ENCODE measurements around the gene CEP63. TPM values are rescaled to one million over a fixed set of nuclear protein-coding genes. Genes with fewer than 3 reads are reported as not detected.
"Not testable (repeated sequence)": the region's sequence is repeated elsewhere in the genome, so short reads cannot be mapped to it uniquely, and the experiment has no call there.

The CEP63 gene
- total and polyA plus RNA-seq, 9 of the 15 experiments (the other 6 are each of a cell fraction or from before 2014, with no cell fraction given) = 5.1 to 17.8 (median 10.6) TPM

DNA sequence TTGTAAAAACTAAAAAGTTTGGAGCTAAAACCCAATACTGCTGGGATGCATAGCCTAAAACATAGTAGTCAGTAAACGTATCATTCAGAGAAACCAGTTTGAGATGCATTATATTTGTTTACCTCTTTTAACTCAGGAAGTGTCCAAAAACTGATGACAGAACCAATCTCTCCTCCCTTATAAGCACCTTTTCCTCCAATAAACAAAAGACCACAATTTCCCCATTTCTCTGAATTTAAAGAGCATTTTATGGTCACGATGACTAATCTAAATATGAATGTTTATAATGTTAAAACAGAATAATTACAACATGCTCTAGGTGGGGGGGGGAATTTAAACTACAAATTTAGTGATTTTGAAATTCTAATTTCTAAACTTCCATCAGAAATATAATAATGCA, 58.5 kb downstream of the CEP63 start:
- Histone ChIP-seq H3K9me1 (ENCODE audit: control insufficient read depth, insufficient read depth, low read length) (no peaks in the 10 kb centered on the region), H3K79me2 (ENCODE audit: control insufficient read depth, insufficient read depth, low read length) (no peaks in the 10 kb centered on the region), H3K4me1 (replicated peaks in 1 of 2; ENCODE audit: control insufficient read depth in 2 of 2, insufficient read depth in 2 of 2, low read length in 2 of 2) (no peaks in the 10 kb centered on the region), H4K20me1 (replicated peaks; ENCODE audit: control insufficient read depth, insufficient read depth, low read length) (no peaks in the 10 kb centered on the region), H3K27ac (ENCODE audit: extremely low read depth, low read depth, low read length) (no peak overlapping the region), H3K9me3 (replicated peaks; ENCODE audit: control insufficient read depth, insufficient read depth, low read depth, low read length) (no peaks in the 10 kb centered on the region), H3K27me3 (ENCODE audit: control insufficient read depth in 2 of 2, insufficient read depth in 2 of 2, low read length in 2 of 2) (no peaks in the 10 kb centered on the region), H3K9ac (ENCODE audit: insufficient read depth in 1 of 2, low read depth in 2 of 2, low read length in 2 of 2) (no peak overlapping the region), H2AFZ (ENCODE audit: low read depth, low read length) (no peak overlapping the region), H3K4me3 (no peak overlapping the region), H3K4me2 (ENCODE audit: insufficient read depth, low read length) (no peak overlapping the region), H3K36me3 (ENCODE audit: control insufficient read depth, insufficient read depth, low read length) (no peaks in the 10 kb centered on the region)
- ATAC-seq (no peak), FAIRE-seq (no peak), DNase-seq (ENCODE audit: extremely low read depth in 1 of 4, low spot score in 3 of 4) (no peak)
- TF ChIP-seq EZH2 (IDR thresholded peaks at IDR 0.05; ENCODE audit: borderline replicate concordance, low read depth, low read length) (no peak), ZNF3 (CRISPR knock-in tag; IDR thresholded peaks at IDR 0.05) (no peak), ZBTB43 (CRISPR knock-in tag; IDR thresholded peaks at IDR 0.05) (no peak), DEAF1 (CRISPR knock-in tag; IDR thresholded peaks at IDR 0.05) (no peak), ZNF79 (CRISPR knock-in tag; IDR thresholded peaks at IDR 0.05; ENCODE audit: low read depth) (no peak), ZNF263 (CRISPR knock-in tag; IDR thresholded peaks at IDR 0.05; ENCODE audit: borderline replicate concordance) (no peak), ZMIZ1 (IDR thresholded peaks at IDR 0.05; ENCODE audit: low read depth in 2 of 2, low read length in 2 of 2) (no peak), TAF15 (IDR thresholded peaks at IDR 0.05; ENCODE audit: low read depth, low read length) (no peak), THRAP3 (IDR thresholded peaks at IDR 0.05; ENCODE audit: borderline replicate concordance) (no peak)
- ChIA-PET POLR2A (interaction anchor here (1.3 kb wide), 1 partner anchor 9 kb away, joined by 3 read pairs; no protein-coding TSS in a partner anchor), CTCF (ENCODE audit: low intra/inter-chr PET ratio) (no interaction called here)
- no TSS peak for BruUV-seq (replicated peaks)
- 21% methylated on average over 2 of the region's 2 CpGs for WGBS (ENCODE audit: insufficient coverage, low coverage, missing lambda C conversion rate)
- in situ Hi-C loops (cut with MboI) = no loop called here
- intact Hi-C loops (cut with micrococcal nuclease) = no loop called here

DNA sequence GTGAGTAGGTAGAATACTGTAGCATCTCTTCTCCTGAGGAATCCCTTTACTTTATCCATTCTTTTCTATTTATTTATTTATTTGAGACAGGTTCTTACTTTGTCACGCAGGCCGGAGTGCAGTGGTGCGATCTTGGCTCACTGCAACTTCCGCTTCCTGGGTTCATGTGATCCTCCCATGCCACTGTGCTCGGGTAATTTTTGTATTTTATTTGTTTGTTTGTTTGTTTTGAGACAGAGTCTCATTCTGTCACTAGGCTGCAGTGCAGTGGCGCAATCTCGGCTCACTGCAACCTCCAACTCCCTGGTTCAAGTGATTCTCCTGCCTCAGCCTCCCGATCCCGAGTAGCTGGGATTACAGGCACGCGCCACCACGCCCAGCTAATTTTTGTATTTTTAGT, 58.9 kb downstream of the CEP63 start:
- in situ Hi-C loops (cut with MboI) = not testable (repeated sequence)

More for the DNA sequence above, 58.9 kb downstream of the CEP63 start:
- H3K27me3 ChIP-seq (ENCODE audit: control insufficient read depth in 2 of 2, insufficient read depth in 2 of 2, low read length in 2 of 2); DNase-seq (ENCODE audit: extremely low read depth in 1 of 4, low spot score in 3 of 4); FAIRE-seq; H3K9me3 ChIP-seq (replicated peaks; ENCODE audit: control insufficient read depth, insufficient read depth, low read depth, low read length); CTCF ChIA-PET (ENCODE audit: low intra/inter-chr PET ratio); BruUV-seq (replicated peaks); H4K20me1 ChIP-seq (replicated peaks; ENCODE audit: control insufficient read depth, insufficient read depth, low read length); H3K27ac ChIP-seq (ENCODE audit: extremely low read depth, low read depth, low read length); H3K4me2 ChIP-seq (ENCODE audit: insufficient read depth, low read length); H3K4me3 ChIP-seq; ATAC-seq; H3K36me3 ChIP-seq (ENCODE audit: control insufficient read depth, insufficient read depth, low read length); H3K9me1 ChIP-seq (ENCODE audit: control insufficient read depth, insufficient read depth, low read length); H2AFZ ChIP-seq (ENCODE audit: low read depth, low read length); H3K4me1 ChIP-seq (replicated peaks in 1 of 2; ENCODE audit: control insufficient read depth in 2 of 2, insufficient read depth in 2 of 2, low read length in 2 of 2); H3K9ac ChIP-seq (ENCODE audit: insufficient read depth in 1 of 2, low read depth in 2 of 2, low read length in 2 of 2); H3K79me2 ChIP-seq (ENCODE audit: control insufficient read depth, insufficient read depth, low read length); intact Hi-C loops (cut with micrococcal nuclease): not testable (repeated sequence)
- POLR2A ChIA-PET = interaction anchor here (1.3 kb wide), 1 partner anchor 10 kb away, joined by 3 read pairs; no protein-coding TSS in a partner anchor
- WGBS (ENCODE audit: insufficient coverage, low coverage, missing lambda C conversion rate) = 70% methylated on average over 10 of the region's 12 CpGs
